ENCODE measurements around the gene PRSS22.

PRSS22 gene

GRCh38 chr16:2827831-2828520, 30.0 kb downstream of the PRSS22 start:
- TF ChIP-seq FOXP2 (optimal IDR thresholded peaks at IDR 0.05; ENCODE audit: borderline replicate concordance, extremely low read depth, extremely low read length, insufficient read depth), result no peak
- TF ChIP-seq, protein P1, sequence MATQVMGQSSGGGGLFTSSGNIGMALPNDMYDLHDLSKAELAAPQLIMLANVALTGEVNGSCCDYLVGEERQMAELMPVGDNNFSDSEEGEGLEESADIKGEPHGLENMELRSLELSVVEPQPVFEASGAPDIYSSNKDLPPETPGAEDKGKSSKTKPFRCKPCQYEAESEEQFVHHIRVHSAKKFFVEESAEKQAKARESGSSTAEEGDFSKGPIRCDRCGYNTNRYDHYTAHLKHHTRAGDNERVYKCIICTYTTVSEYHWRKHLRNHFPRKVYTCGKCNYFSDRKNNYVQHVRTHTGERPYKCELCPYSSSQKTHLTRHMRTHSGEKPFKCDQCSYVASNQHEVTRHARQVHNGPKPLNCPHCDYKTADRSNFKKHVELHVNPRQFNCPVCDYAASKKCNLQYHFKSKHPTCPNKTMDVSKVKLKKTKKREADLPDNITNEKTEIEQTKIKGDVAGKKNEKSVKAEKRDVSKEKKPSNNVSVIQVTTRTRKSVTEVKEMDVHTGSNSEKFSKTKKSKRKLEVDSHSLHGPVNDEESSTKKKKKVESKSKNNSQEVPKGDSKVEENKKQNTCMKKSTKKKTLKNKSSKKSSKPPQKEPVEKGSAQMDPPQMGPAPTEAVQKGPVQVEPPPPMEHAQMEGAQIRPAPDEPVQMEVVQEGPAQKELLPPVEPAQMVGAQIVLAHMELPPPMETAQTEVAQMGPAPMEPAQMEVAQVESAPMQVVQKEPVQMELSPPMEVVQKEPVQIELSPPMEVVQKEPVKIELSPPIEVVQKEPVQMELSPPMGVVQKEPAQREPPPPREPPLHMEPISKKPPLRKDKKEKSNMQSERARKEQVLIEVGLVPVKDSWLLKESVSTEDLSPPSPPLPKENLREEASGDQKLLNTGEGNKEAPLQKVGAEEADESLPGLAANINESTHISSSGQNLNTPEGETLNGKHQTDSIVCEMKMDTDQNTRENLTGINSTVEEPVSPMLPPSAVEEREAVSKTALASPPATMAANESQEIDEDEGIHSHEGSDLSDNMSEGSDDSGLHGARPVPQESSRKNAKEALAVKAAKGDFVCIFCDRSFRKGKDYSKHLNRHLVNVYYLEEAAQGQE (IDR thresholded peaks at IDR 0.05; ENCODE audit: insufficient read depth in 1 of 2, low read depth in 2 of 2, low read length in 2 of 2), result peak; percentile 63 to 90; a peak in 3 of 4 replicates
- no peak for TF ChIP-seq POLR2AphosphoS5 (IDR thresholded peaks at IDR 0.05; ENCODE audit: low read depth, low read length)

DNA sequence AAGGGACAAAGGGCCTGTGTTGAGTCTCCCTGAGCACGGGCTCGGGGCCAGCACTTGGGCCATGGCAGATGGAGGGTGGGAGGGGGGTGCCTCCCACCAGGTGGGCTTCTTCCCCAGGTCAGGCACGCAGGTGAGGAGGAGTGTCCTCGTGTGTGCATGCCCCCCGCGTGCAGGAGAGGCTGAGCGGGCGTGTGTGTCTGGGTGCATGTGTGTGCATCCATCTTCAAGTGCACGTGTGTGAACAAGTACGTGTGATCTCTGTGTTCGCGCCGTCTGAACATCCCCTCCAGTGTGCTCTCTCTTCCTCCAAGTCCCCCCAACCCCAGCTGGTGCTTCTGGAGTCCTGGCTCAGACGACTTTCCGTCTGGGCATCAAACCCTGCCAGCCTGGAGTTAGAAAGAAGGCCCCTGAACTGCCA, 30.6 kb downstream of the PRSS22 start:
- TF ChIP-seq FOXP2 (optimal IDR thresholded peaks at IDR 0.05; ENCODE audit: borderline replicate concordance, extremely low read depth, extremely low read length, insufficient read depth) (no peak), SIN3A (IDR thresholded peaks at IDR 0.05; ENCODE audit: borderline replicate concordance, insufficient read depth, low read length) (no peak), POLR2AphosphoS5 (IDR thresholded peaks at IDR 0.05; ENCODE audit: low read depth, low read length) (no peak), TAF1 (IDR thresholded peaks at IDR 0.05; ENCODE audit: borderline replicate concordance, insufficient read depth, low read length) (no peak)
- TF ChIP-seq, protein P1 (IDR thresholded peaks at IDR 0.05; ENCODE audit: insufficient read depth in 1 of 2, low read depth in 2 of 2, low read length in 2 of 2), result no peak

- no peak for TF ChIP-seq POLR2AphosphoS5 (IDR thresholded peaks at IDR 0.05; ENCODE audit: low read depth, low read length)
- TF ChIP-seq, protein P1 (IDR thresholded peaks at IDR 0.05; ENCODE audit: insufficient read depth in 1 of 2, low read depth in 2 of 2, low read length in 2 of 2), result no peak
- TF ChIP-seq FOXP2 (optimal IDR thresholded peaks at IDR 0.05; ENCODE audit: borderline replicate concordance, extremely low read depth, extremely low read length, insufficient read depth), result no peak
- no peak for TF ChIP-seq SIN3A (IDR thresholded peaks at IDR 0.05; ENCODE audit: borderline replicate concordance, insufficient read depth, low read length)
- no peak for TF ChIP-seq TAF1 (IDR thresholded peaks at IDR 0.05; ENCODE audit: borderline replicate concordance, insufficient read depth, low read length)
Measured at GRCh38 chr16:2826591-2827373, 31.2 kb downstream of the PRSS22 start.

- TF ChIP-seq FOXP2 (optimal IDR thresholded peaks at IDR 0.05; ENCODE audit: borderline replicate concordance, extremely low read depth, extremely low read length, insufficient read depth) (no peak), TAF1 (IDR thresholded peaks at IDR 0.05; ENCODE audit: borderline replicate concordance, insufficient read depth, low read length) (no peak), POLR2AphosphoS5 (IDR thresholded peaks at IDR 0.05; ENCODE audit: low read depth, low read length) (no peak), SIN3A (IDR thresholded peaks at IDR 0.05; ENCODE audit: borderline replicate concordance, insufficient read depth, low read length) (no peak)
- TF ChIP-seq, protein P1 (IDR thresholded peaks at IDR 0.05; ENCODE audit: insufficient read depth in 1 of 2, low read depth in 2 of 2, low read length in 2 of 2), result no peak
Measured at GRCh38 chr16:2825906-2826305, 32.1 kb downstream of the PRSS22 start.
